Measurements from ENCODE around the gene RECQL.

RECQL gene

GRCh38 chr12:21501258-21502163 is at the start of gene RECQL, which contains the start of gene GOLT1B:
RECQL (minus strand) TSS chr12:21501635; CDS start chr12:21499570, 2,065 bp downstream.
GOLT1B (plus strand) TSS chr12:21501789; CDS start chr12:21501924, 135 bp downstream.
- H3K4me1 ChIP-seq (ENCODE audit: insufficient read depth, low read length) = peaks cover 29% of the 10 kb centered on the region
- no peaks in the 10 kb centered on the region for H3K27me3 ChIP-seq (ENCODE audit: control insufficient read depth in 1 of 2, insufficient read depth in 2 of 2, low read length in 2 of 2)
- H3K4me3 ChIP-seq (ENCODE audit: low read depth in 1 of 2, low read length in 2 of 2) = peak within 1 kb of the TSS; percentile 92 to 100
- peaks cover 20% of the 10 kb centered on the region for H3K36me3 ChIP-seq (ENCODE audit: insufficient read depth, low read length)
- no peaks in the 10 kb centered on the region for H3K9me3 ChIP-seq (ENCODE audit: low read length)
- peak within 1 kb of the TSS; percentile 92 for H3K27ac ChIP-seq (ENCODE audit: low read depth, low read length)
- peak within 1 kb of the TSS; percentile 91 for H3K9ac ChIP-seq (ENCODE audit: low read length)

- no peaks in the 10 kb centered on the region for H3K36me3 ChIP-seq (ENCODE audit: insufficient read depth, low read length)
These were observed 46.0 kb upstream of the RECQL start for GRCh38 chr12:21547437-21547836.

GRCh38 chr12:21546716-21547115 is 45.3 kb upstream of the RECQL start:
- Histone ChIP-seq H3K9ac (ENCODE audit: low read length) (no peak overlapping the region), H3K4me3 (ENCODE audit: low read depth in 1 of 2, low read length in 2 of 2) (no peak overlapping the region), H3K27me3 (ENCODE audit: control insufficient read depth in 1 of 2, insufficient read depth in 2 of 2, low read length in 2 of 2) (no peaks in the 10 kb centered on the region), H3K27ac (ENCODE audit: low read depth, low read length) (no peak overlapping the region), H3K4me1 (ENCODE audit: insufficient read depth, low read length) (peaks cover 5% of the 10 kb centered on the region), H3K36me3 (ENCODE audit: insufficient read depth, low read length) (no peaks in the 10 kb centered on the region), H3K9me3 (ENCODE audit: low read length) (no peaks in the 10 kb centered on the region)

More at GRCh38 chr12:21547437-21547836, 46.0 kb upstream of the RECQL start:
- no peaks in the 10 kb centered on the region for H3K27me3 ChIP-seq (ENCODE audit: control insufficient read depth in 1 of 2, insufficient read depth in 2 of 2, low read length in 2 of 2)
- H3K9ac ChIP-seq (ENCODE audit: low read length) = no peak overlapping the region
- no peak overlapping the region for H3K27ac ChIP-seq (ENCODE audit: low read depth, low read length)
- peaks cover 9% of the 10 kb centered on the region for H3K4me1 ChIP-seq (ENCODE audit: insufficient read depth, low read length)
- no peaks in the 10 kb centered on the region for H3K9me3 ChIP-seq (ENCODE audit: low read length)
- H3K4me3 ChIP-seq (ENCODE audit: low read depth in 1 of 2, low read length in 2 of 2) = no peak overlapping the region

- Histone ChIP-seq H3K9ac (ENCODE audit: low read length) (no peak overlapping the region), H3K27ac (ENCODE audit: low read depth, low read length) (no peak overlapping the region), H3K4me1 (ENCODE audit: insufficient read depth, low read length) (peaks cover 3% of the 10 kb centered on the region), H3K27me3 (ENCODE audit: control insufficient read depth in 1 of 2, insufficient read depth in 2 of 2, low read length in 2 of 2) (no peaks in the 10 kb centered on the region), H3K4me3 (ENCODE audit: low read depth in 1 of 2, low read length in 2 of 2) (no peak overlapping the region), H3K9me3 (ENCODE audit: low read length) (no peaks in the 10 kb centered on the region), H3K36me3 (ENCODE audit: insufficient read depth, low read length) (no peaks in the 10 kb centered on the region)
These were observed 44.1 kb upstream of the RECQL start for GRCh38 chr12:21545557-21545956.

GRCh38 chr12:21543151-21543550 is 41.7 kb upstream of the RECQL start:
- H3K9me3 ChIP-seq (ENCODE audit: low read length) = no peaks in the 10 kb centered on the region
- H3K9ac ChIP-seq (ENCODE audit: low read length) = no peak overlapping the region
- H3K27ac ChIP-seq (ENCODE audit: low read depth, low read length) = no peak overlapping the region
- H3K27me3 ChIP-seq (ENCODE audit: control insufficient read depth in 1 of 2, insufficient read depth in 2 of 2, low read length in 2 of 2) = no peaks in the 10 kb centered on the region
- H3K36me3 ChIP-seq (ENCODE audit: insufficient read depth, low read length) = no peaks in the 10 kb centered on the region
- no peak overlapping the region for H3K4me3 ChIP-seq (ENCODE audit: low read depth in 1 of 2, low read length in 2 of 2)
- H3K4me1 ChIP-seq (ENCODE audit: insufficient read depth, low read length) = peaks cover 3% of the 10 kb centered on the region

- no peak overlapping the region for H3K27ac ChIP-seq (ENCODE audit: low read depth, low read length)
- no peaks in the 10 kb centered on the region for H3K36me3 ChIP-seq (ENCODE audit: insufficient read depth, low read length)
- no peaks in the 10 kb centered on the region for H3K9me3 ChIP-seq (ENCODE audit: low read length)
- H3K9ac ChIP-seq (ENCODE audit: low read length) = no peak overlapping the region
- no peak overlapping the region for H3K4me3 ChIP-seq (ENCODE audit: low read depth in 1 of 2, low read length in 2 of 2)
- H3K27me3 ChIP-seq (ENCODE audit: control insufficient read depth in 1 of 2, insufficient read depth in 2 of 2, low read length in 2 of 2) = no peaks in the 10 kb centered on the region
- H3K4me1 ChIP-seq (ENCODE audit: insufficient read depth, low read length) = peaks cover 3% of the 10 kb centered on the region
These were observed 41.0 kb upstream of the RECQL start for GRCh38 chr12:21542403-21542802.

- no peak overlapping the region for H3K9ac ChIP-seq (ENCODE audit: low read length)
- no peaks in the 10 kb centered on the region for H3K36me3 ChIP-seq (ENCODE audit: insufficient read depth, low read length)
- no peaks in the 10 kb centered on the region for H3K9me3 ChIP-seq (ENCODE audit: low read length)
- H3K4me1 ChIP-seq (ENCODE audit: insufficient read depth, low read length) = peaks cover 3% of the 10 kb centered on the region
- no peak overlapping the region for H3K27ac ChIP-seq (ENCODE audit: low read depth, low read length)
- no peaks in the 10 kb centered on the region for H3K27me3 ChIP-seq (ENCODE audit: control insufficient read depth in 1 of 2, insufficient read depth in 2 of 2, low read length in 2 of 2)
- H3K4me3 ChIP-seq (ENCODE audit: low read depth in 1 of 2, low read length in 2 of 2) = no peak overlapping the region
These were observed 40.3 kb upstream of the RECQL start for GRCh38 chr12:21541773-21542172.

- Histone ChIP-seq H3K36me3 (ENCODE audit: insufficient read depth, low read length) (no peaks in the 10 kb centered on the region), H3K27ac (ENCODE audit: low read depth, low read length) (no peak overlapping the region), H3K9ac (ENCODE audit: low read length) (no peak overlapping the region), H3K9me3 (ENCODE audit: low read length) (no peaks in the 10 kb centered on the region), H3K4me1 (ENCODE audit: insufficient read depth, low read length) (peaks cover 3% of the 10 kb centered on the region), H3K4me3 (ENCODE audit: low read depth in 1 of 2, low read length in 2 of 2) (no peak overlapping the region), H3K27me3 (ENCODE audit: control insufficient read depth in 1 of 2, insufficient read depth in 2 of 2, low read length in 2 of 2) (no peaks in the 10 kb centered on the region)
These were observed 38.4 kb upstream of the RECQL start for GRCh38 chr12:21539797-21540196.

GRCh38 chr12:21538061-21538653 is 36.7 kb upstream of the RECQL start:
- Histone ChIP-seq H3K9ac (ENCODE audit: low read length) (no peak overlapping the region), H3K36me3 (ENCODE audit: insufficient read depth, low read length) (no peaks in the 10 kb centered on the region), H3K27me3 (ENCODE audit: control insufficient read depth in 1 of 2, insufficient read depth in 2 of 2, low read length in 2 of 2) (no peaks in the 10 kb centered on the region)

GRCh38 chr12:21529456-21529855 is 28.0 kb upstream of the RECQL start:
- no peaks in the 10 kb centered on the region for H3K36me3 ChIP-seq (ENCODE audit: insufficient read depth, low read length)
- peaks cover 16% of the 10 kb centered on the region for H3K4me1 ChIP-seq (ENCODE audit: insufficient read depth, low read length)
- H3K27me3 ChIP-seq (ENCODE audit: control insufficient read depth in 1 of 2, insufficient read depth in 2 of 2, low read length in 2 of 2) = peaks cover 5 to 8% of the 10 kb centered on the region in 2 donors
- H3K27ac ChIP-seq (ENCODE audit: low read depth, low read length) = no peak overlapping the region
- H3K9ac ChIP-seq (ENCODE audit: low read length) = no peak overlapping the region
- no peaks in the 10 kb centered on the region for H3K9me3 ChIP-seq (ENCODE audit: low read length)
- no peak overlapping the region for H3K4me3 ChIP-seq (ENCODE audit: low read depth in 1 of 2, low read length in 2 of 2)

More at GRCh38 chr12:21538061-21538653, 36.7 kb upstream of the RECQL start:
- Histone ChIP-seq H3K4me1 (ENCODE audit: insufficient read depth, low read length) (peaks cover 3% of the 10 kb centered on the region), H3K9me3 (ENCODE audit: low read length) (no peaks in the 10 kb centered on the region), H3K27ac (ENCODE audit: low read depth, low read length) (no peak overlapping the region), H3K4me3 (ENCODE audit: low read depth in 1 of 2, low read length in 2 of 2) (no peak overlapping the region)

- peaks cover 16% of the 10 kb centered on the region for H3K4me1 ChIP-seq (ENCODE audit: insufficient read depth, low read length)
- H3K9ac ChIP-seq (ENCODE audit: low read length) = no peak overlapping the region
- H3K36me3 ChIP-seq (ENCODE audit: insufficient read depth, low read length) = no peaks in the 10 kb centered on the region
- no peak overlapping the region for H3K4me3 ChIP-seq (ENCODE audit: low read depth in 1 of 2, low read length in 2 of 2)
- no peak overlapping the region for H3K27ac ChIP-seq (ENCODE audit: low read depth, low read length)
- H3K9me3 ChIP-seq (ENCODE audit: low read length) = no peaks in the 10 kb centered on the region
- H3K27me3 ChIP-seq (ENCODE audit: control insufficient read depth in 1 of 2, insufficient read depth in 2 of 2, low read length in 2 of 2) = peaks cover 5 to 8% of the 10 kb centered on the region in 2 donors
These were observed 27.5 kb upstream of the RECQL start for GRCh38 chr12:21528953-21529352.
